Smooth muscle cell of the brain vasculature (primary cell): ENCODE results near the gene CAMK4.

Source experiments
- DNase-seq: peaks from one replicate; pipeline ENCODE4 v3.0.0-alpha.2; 2012; ENCODE audit warnings: low read depth, low spot score

Gene CAMK4

GRCh38 chr5:111223787-111224560 is at the start of gene CAMK4:
CAMK4 (plus strand) TSS chr5:111224384; CDS start chr5:111224484, 100 bp downstream.
- DNase-seq, result peak; percentile 10

- no peak for DNase-seq
These were observed 41.1 kb upstream of the CAMK4 start for GRCh38 chr5:111183064-111183463.

- DNase-seq, result no peak
These were observed 37.1 kb upstream of the CAMK4 start for GRCh38 chr5:111187079-111187478.

DNA sequence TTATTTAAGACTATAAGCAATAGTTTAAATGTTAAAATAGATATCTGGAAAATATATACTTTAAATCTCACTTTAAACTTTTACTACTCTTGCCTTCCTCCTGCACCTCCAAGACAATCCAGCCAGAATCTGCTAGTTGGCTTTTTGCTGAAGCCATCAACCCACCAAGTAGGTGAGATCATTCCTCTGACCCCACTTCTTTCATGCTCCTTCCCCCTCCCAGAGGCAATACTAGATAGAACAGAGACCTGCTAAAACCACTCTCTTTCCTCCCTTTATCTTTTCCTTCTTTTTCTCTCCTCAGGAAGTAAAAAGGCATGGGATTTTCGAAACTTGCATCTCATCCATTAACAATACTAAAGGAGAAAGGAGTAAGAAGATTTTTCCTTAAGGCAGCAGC is 30.1 kb upstream of the CAMK4 start:
- no peak for DNase-seq

GRCh38 chr5:111194925-111195324 is 29.3 kb upstream of the CAMK4 start:
- no peak for DNase-seq

- DNase-seq, result no peak
These were observed 26.7 kb upstream of the CAMK4 start for GRCh38 chr5:111197523-111197922.

GRCh38 chr5:111198281-111198966 is 25.8 kb upstream of the CAMK4 start:
- no peak for DNase-seq

- DNase-seq, result no peak
These were observed 23.4 kb upstream of the CAMK4 start for GRCh38 chr5:111200828-111201227.

GRCh38 chr5:111201705-111202104 is 22.5 kb upstream of the CAMK4 start:
- DNase-seq, result no peak

DNA sequence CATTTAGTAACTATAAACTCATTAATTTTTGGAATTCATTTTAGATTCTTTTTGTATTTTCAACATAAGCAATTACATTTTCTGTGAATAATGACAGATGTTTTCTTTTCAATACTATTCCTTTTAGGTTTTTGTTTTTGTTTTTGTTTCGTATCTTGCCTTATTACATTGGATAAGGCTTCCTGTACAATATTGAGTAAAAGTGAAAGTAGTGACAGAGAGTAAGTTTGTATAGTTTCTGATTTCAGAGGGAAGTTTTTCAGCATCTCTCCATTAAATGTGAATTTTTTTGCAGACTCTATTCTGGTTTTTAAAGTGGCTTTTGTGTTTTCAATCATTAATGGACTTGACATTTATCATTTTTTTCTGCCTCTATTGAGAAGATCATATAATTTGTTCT is 12.8 kb upstream of the CAMK4 start:
- no peak for DNase-seq

DNA sequence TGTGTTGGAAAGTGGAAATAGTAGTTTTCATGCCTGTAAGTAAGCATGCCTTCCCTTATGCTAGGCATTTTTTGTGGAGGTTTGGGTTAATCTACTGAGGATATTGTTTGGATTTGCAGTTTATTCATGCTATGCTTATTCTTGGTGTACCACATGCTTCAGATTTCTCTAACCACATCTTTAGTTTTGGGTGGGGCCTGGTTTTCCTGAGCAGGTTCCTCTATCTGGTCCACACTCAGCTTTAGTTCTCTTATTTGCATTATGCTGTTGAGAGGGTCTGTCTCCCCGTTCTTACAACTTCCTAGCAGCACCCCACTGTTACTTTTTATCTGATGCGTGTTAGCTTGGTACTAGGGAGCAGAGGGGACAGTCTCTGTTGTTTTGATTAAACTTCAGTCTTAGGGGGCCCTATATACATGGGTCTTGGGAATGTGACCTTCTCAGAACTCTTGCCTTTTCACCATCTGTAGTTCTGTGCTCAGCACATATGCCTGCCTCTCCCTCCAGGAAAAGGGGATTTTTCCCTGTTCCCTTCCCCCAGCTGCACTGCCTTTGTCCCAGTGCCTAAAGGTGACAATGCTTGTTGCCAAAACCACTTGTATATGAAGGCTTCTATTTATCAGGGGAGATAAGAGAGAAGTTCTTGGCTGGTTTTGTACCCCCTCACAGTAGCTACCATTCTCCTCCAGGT is 10.0 kb upstream of the CAMK4 start:
- DNase-seq, result no peak

DNA sequence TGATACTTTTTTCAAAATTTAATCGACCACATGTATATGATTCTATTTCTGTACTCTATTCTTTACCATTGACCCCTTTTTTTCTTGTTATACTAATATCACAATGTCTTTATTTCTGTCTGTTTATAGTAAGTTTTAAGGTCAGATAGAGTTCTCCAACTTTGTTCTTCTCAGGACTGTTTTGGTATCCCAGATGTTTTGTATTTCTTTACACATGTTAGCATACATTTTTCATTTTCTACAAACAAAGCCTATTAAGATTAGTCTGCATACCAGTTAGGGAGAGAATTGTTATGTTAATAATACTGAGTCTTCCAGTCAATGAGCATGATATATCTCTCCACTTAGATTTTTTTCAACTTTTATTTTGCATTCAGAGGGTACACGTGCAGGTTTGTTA is 8.2 kb upstream of the CAMK4 start:
- no peak for DNase-seq

DNA sequence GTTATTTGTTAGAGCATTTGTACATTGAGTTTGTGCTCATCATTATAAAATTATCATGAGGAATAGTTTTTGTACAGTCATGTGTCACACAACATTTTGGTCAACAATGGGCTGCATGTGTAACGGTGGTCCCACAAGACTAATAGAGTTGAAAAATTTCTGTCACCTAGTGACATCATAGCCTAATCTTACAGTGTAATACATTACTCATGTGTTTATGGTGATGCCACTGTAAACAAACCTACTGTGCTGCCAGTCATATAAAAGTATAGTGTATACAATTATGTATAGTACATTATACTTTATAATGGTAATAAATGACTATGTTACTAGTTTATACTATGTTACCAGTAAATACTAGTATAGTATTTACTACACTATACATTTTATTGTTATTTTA is 3.0 kb upstream of the CAMK4 start:
- no peak for DNase-seq

GRCh38 chr5:111223101-111223786 is 940 bp upstream of the CAMK4 start:
- DNase-seq, result no peak

- no peak for DNase-seq
These were observed 569 bp downstream of the CAMK4 start for GRCh38 chr5:111224561-111225345.

GRCh38 chr5:111225926-111226325 is 1.7 kb downstream of the CAMK4 start:
- no peak for DNase-seq

DNA sequence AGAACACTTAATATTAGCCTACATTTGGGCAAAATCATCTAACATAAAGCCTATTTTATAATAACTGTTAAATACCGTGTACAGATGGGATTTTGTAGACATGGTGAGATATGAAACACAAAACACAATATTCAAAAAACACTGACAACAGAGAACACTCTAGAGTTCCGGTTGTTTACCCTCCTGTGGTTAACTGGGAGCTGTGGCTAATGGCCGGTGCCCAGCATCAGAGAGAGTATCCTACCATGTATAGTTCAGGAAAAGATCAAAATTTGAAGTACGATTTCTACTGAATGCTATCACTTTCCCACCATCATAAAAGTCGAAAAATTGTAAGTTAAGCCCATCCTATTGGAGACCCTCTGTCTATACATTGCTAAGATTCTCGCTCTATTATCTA is 2.4 kb downstream of the CAMK4 start:
- DNase-seq, result no peak

GRCh38 chr5:111227226-111227782 is 3.1 kb downstream of the CAMK4 start:
- no peak for DNase-seq

GRCh38 chr5:111227801-111228200 is 3.6 kb downstream of the CAMK4 start:
- DNase-seq, result no peak

GRCh38 chr5:111228520-111229220 is 4.5 kb downstream of the CAMK4 start:
- DNase-seq, result no peak
